ENCODE data around the gene MRGPRD. TPM values are rescaled to one million over a fixed set of nuclear protein-coding genes. Genes with fewer than 3 reads are reported as not detected.

The MRGPRD gene
- total and polyA plus RNA-seq, 8 donors, result 0.92 TPM; not detected in 7

DNA sequence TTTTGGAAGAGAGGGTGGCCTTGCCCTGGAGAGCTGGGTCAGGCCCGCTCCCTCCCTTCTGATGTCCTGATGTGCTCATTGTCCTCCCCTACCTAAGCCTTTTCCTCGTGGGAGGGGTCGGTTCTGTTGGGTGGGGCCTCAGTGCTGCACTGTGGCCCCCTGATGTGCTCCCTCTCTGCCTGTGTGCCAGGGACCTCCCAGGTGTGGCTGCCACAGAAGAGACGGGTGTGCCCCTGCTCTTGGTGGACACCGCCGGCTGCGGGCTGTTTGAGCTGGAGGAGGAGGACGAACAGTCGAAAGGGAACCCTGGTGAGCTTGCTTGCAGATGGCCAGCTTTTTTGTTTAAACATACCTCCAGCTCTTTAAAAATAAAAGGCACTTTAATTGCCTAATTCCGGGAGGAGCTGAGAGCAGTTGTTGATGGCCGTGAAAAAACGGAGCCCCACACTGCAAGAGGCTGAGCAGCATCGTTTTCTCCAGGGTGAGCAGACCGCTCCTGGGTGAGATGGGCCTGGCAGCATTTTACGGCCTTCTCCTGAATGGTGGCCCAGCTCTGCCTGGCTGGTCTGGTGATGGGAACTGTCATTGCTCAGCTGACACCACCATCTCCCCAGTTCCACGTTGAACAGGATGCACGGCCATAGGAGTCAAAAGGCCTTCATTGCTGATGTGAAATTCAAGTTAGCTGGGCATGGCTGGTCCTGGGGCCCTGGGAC is 47.0 kb downstream of the MRGPRD start:
- DNase-seq, result no peak
- peaks cover 0 to 15% (median 3%) of the 10 kb centered on the region in 4 donors for H3K4me1 ChIP-seq
- no peak overlapping the region for H3K4me3 ChIP-seq
- TF ChIP-seq EP300 (IDR thresholded peaks at IDR 0.05), result no peak
- no peak for TF ChIP-seq POLR2A (IDR thresholded peaks at IDR 0.05)
- TF ChIP-seq POLR2AphosphoS5 (IDR thresholded peaks at IDR 0.05), result no peak
- TF ChIP-seq, protein P1, sequence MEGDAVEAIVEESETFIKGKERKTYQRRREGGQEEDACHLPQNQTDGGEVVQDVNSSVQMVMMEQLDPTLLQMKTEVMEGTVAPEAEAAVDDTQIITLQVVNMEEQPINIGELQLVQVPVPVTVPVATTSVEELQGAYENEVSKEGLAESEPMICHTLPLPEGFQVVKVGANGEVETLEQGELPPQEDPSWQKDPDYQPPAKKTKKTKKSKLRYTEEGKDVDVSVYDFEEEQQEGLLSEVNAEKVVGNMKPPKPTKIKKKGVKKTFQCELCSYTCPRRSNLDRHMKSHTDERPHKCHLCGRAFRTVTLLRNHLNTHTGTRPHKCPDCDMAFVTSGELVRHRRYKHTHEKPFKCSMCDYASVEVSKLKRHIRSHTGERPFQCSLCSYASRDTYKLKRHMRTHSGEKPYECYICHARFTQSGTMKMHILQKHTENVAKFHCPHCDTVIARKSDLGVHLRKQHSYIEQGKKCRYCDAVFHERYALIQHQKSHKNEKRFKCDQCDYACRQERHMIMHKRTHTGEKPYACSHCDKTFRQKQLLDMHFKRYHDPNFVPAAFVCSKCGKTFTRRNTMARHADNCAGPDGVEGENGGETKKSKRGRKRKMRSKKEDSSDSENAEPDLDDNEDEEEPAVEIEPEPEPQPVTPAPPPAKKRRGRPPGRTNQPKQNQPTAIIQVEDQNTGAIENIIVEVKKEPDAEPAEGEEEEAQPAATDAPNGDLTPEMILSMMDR (IDR thresholded peaks at IDR 0.05), result no peak
- H3K27me3 ChIP-seq, result no peaks in the 10 kb centered on the region
- intact Hi-C loops (cut with DNase I; ENCODE audit: low total_unique reads), result no loop called here
- no peaks in the 10 kb centered on the region for H3K9me3 ChIP-seq
- H3K27ac ChIP-seq, result peak overlapping the region in 3 of 5 donors; percentile 49 to 79 (median 65)
- peaks cover 65 to 98% (median 97%) of the 10 kb centered on the region in 4 donors for H3K36me3 ChIP-seq
- WGBS, 5 donors, result 90 to 95% (median 92%) methylated on average over 11 to 17 of the region's 17 CpGs

DNA sequence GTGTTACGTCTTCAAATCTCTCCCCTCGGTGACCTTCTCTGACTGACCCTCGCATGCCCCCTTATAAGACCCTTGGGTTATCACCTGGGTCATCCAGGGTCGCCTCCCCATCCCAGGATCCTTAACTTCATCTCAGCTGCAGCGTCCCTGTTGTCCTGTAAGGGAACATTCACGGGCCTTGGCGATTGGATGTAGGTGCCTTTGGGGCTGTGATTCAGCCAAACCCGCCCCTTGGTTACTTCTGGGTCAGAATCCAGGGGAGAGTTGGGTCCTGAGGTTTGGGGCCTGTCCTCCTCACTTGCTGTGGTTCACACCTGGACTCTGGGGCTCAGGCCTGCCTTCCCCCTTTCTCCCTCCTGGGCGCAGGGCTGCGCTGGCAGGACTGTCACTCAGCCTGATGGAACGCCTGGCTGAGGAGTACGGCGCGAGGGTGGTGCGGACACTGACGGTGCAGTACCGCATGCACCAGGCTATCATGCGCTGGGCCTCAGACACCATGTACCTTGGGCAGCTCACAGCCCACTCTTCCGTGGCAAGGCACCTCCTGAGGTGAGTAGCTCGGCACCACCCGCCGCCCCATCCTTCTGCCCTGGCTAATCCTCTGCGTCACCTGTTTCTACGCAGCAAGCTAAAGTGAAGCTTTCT is 47.7 kb downstream of the MRGPRD start:
- no peaks in the 10 kb centered on the region for H3K27me3 ChIP-seq
- no peak for DNase-seq
- peaks cover 0 to 23% (median 7%) of the 10 kb centered on the region in 4 donors for H3K4me1 ChIP-seq
- intact Hi-C loops (cut with DNase I; ENCODE audit: low total_unique reads), result no loop called here
- peak overlapping the region in 3 of 5 donors; percentile 49 to 79 (median 65) for H3K27ac ChIP-seq
- no peak for TF ChIP-seq POLR2AphosphoS5 (IDR thresholded peaks at IDR 0.05)
- TF ChIP-seq POLR2A (IDR thresholded peaks at IDR 0.05), result no peak
- TF ChIP-seq, protein P1 (IDR thresholded peaks at IDR 0.05), result no peak
- no peak for TF ChIP-seq EP300 (IDR thresholded peaks at IDR 0.05)
- H3K36me3 ChIP-seq, result peaks cover 62 to 98% (median 97%) of the 10 kb centered on the region in 4 donors
- 94 to 97% (median 95%) methylated on average over 23 to 24 of the region's 24 CpGs for WGBS, 5 donors
- no peak overlapping the region for H3K4me3 ChIP-seq
- no peaks in the 10 kb centered on the region for H3K9me3 ChIP-seq

DNA sequence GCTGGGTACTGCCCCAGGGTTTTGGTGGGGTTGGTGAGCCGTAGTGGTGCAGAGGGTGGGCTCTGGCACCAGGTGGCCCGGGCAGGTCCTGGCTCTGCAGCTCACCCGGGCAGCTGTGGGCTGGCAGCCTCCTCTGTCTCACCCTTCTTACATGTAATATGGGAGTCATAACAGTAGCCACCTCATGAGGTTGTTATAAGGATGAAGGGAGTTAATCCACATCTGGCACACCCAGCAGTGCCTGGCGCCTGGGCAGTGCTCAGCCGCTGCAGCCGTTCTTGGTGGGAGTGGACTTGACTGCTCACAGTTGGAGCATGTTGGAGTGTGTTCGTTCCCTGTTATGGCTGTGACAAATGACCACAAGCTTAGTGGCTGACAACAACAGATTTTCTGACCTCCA is 48.4 kb downstream of the MRGPRD start:
- peaks cover 55 to 98% (median 96%) of the 10 kb centered on the region in 4 donors for H3K36me3 ChIP-seq
- peak overlapping the region in 3 of 5 donors; percentile 10 to 79 (median 65) for H3K27ac ChIP-seq
- WGBS, 5 donors, result 86 to 92% (median 88%) methylated on average over 7 of the region's 7 CpGs
- intact Hi-C loops (cut with DNase I; ENCODE audit: low total_unique reads), result no loop called here
- H3K4me3 ChIP-seq, result no peak overlapping the region
- peaks cover 0 to 28% (median 10%) of the 10 kb centered on the region in 4 donors for H3K4me1 ChIP-seq
- DNase-seq, result no peak
- no peaks in the 10 kb centered on the region for H3K27me3 ChIP-seq
- TF ChIP-seq POLR2A (IDR thresholded peaks at IDR 0.05) (no peak), EP300 (IDR thresholded peaks at IDR 0.05) (no peak), POLR2AphosphoS5 (IDR thresholded peaks at IDR 0.05) (peak in 2 of 3 donors; percentile 35 to 84)
- TF ChIP-seq, protein P1 (IDR thresholded peaks at IDR 0.05), result no peak
- no peaks in the 10 kb centered on the region for H3K9me3 ChIP-seq

DNA sequence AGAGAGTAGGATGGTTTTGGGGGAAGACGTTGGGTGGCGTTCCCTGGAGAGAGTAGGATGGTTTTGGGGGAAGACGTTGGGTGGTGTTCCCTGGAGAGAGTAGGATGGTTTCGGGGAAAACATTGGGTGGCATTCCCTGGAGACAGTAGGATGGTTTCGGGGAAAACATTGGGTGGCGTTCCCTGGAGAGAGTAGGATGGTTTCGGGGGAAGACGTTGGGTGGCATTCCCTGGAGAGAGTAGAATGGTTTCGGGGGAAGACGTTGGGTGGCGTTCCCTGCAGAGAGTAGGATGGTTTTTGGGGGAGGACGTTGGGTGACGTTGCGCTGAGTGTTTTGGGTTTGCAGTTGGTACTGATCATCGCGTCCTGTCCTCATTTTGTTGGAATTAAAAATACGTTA is 48.9 kb downstream of the MRGPRD start:
- H3K9me3 ChIP-seq, result no peaks in the 10 kb centered on the region
- DNase-seq, result no peak
- H3K27me3 ChIP-seq, result no peaks in the 10 kb centered on the region
- no peak overlapping the region for H3K4me3 ChIP-seq
- WGBS, 5 donors, result 90 to 94% (median 92%) methylated on average over 17 of the region's 17 CpGs
- H3K4me1 ChIP-seq, result peaks cover 0 to 28% (median 12%) of the 10 kb centered on the region in 4 donors
- no peak for TF ChIP-seq EP300 (IDR thresholded peaks at IDR 0.05)
- TF ChIP-seq POLR2A (IDR thresholded peaks at IDR 0.05), result no peak
- TF ChIP-seq POLR2AphosphoS5 (IDR thresholded peaks at IDR 0.05), result no peak
- peak overlapping the region in 3 of 5 donors; percentile 10 to 79 (median 39) for H3K27ac ChIP-seq
- intact Hi-C loops (cut with DNase I; ENCODE audit: low total_unique reads), result no loop called here
- peaks cover 51 to 98% (median 96%) of the 10 kb centered on the region in 4 donors for H3K36me3 ChIP-seq

All from stomach (tissue), 9 donors.